Suprapubic skin (tissue), 4 donors: Measurements from ENCODE around the gene DERL3. TPM values are rescaled to one million over a fixed set of nuclear protein-coding genes. Genes with fewer than 3 reads are reported as not detected.

Experiments used
- DNase-seq, 2 donors: peaks; one replicate each; pipeline ENCODE4 v3.0.0-alpha.2; 2019; ENCODE audit warnings: low spot score in 2 of 2
- H3K27ac ChIP-seq: fragments of 200-600 bp; sonication (generic); one replicate; pipeline ENCODE4 v1.5.1; 2019
- H3K27me3 ChIP-seq: fragments of 200-600 bp; sonication (generic); one replicate; pipeline ENCODE4 v1.5.1; 2019
- H3K36me3 ChIP-seq: fragments of 200-600 bp; sonication (generic); one replicate; pipeline ENCODE4 v1.5.1; 2019
- H3K4me1 ChIP-seq: fragments of 200-600 bp; sonication (generic); one replicate; pipeline ENCODE4 v1.5.1; 2019
- H3K4me3 ChIP-seq: fragments of 200-600 bp; sonication (generic); one replicate; pipeline ENCODE4 v1.5.1; 2019; ENCODE audit warnings: mild to moderate bottlenecking
- H3K9me3 ChIP-seq: fragments of 200-600 bp; sonication (generic); one replicate; pipeline ENCODE4 v1.5.1; 2019
- EP300 ChIP-seq: sonication (generic); formaldehyde crosslinking; IDR thresholded peaks from one replicate; pipeline ENCODE4 v1.6.1; 2017; ENCODE audit warnings: antibody characterized with exemption
- POLR2A ChIP-seq, 2 donors: fragments of 450-650 bp; IDR thresholded peaks; one replicate each; pipeline ENCODE4 v1.6.1; 2017; ENCODE audit warnings: antibody characterized with exemption in 2 of 2, mild to moderate bottlenecking in 2 of 2, moderate library complexity in 2 of 2
- POLR2AphosphoS5 ChIP-seq, 3 donors: sonication (generic); formaldehyde crosslinking; IDR thresholded peaks; one replicate each; pipeline ENCODE4 v1.6.1; 2017; ENCODE audit warnings: antibody characterized with exemption in 3 of 3
- WGBS: methylation state at CpG from one replicate; pipeline ENCODE4 v1.1.5; 2018; 5-methylcytosine and 5-hydroxymethylcytosine counted together
- total RNA-seq, 4 donors: library from RNA; depleted of rRNA; stranded (reverse); fragments of >200 nt; gene quantifications; one replicate each; pipeline ENCODE4 v1.1.0, GENCODE V29; 2016
- TF ChIP-seq, protein P1 (sequence below), 2 donors: fragments of 200-600 bp in 1 of 2; fragments of 450-650 bp in 1 of 2; sonication (generic) in 1 of 2; IDR thresholded peaks; one replicate each; pipeline ENCODE4 v1.5.1; 2016 to 2019; ENCODE audit warnings: antibody characterized with exemption in 2 of 2, mild to moderate bottlenecking in 1 of 2, moderate library complexity in 1 of 2

The DERL3 gene
- total RNA-seq, 4 donors from 2014 or later, result 0.34 to 0.94 (median 0.56) TPM; not detected in 1

DNA sequence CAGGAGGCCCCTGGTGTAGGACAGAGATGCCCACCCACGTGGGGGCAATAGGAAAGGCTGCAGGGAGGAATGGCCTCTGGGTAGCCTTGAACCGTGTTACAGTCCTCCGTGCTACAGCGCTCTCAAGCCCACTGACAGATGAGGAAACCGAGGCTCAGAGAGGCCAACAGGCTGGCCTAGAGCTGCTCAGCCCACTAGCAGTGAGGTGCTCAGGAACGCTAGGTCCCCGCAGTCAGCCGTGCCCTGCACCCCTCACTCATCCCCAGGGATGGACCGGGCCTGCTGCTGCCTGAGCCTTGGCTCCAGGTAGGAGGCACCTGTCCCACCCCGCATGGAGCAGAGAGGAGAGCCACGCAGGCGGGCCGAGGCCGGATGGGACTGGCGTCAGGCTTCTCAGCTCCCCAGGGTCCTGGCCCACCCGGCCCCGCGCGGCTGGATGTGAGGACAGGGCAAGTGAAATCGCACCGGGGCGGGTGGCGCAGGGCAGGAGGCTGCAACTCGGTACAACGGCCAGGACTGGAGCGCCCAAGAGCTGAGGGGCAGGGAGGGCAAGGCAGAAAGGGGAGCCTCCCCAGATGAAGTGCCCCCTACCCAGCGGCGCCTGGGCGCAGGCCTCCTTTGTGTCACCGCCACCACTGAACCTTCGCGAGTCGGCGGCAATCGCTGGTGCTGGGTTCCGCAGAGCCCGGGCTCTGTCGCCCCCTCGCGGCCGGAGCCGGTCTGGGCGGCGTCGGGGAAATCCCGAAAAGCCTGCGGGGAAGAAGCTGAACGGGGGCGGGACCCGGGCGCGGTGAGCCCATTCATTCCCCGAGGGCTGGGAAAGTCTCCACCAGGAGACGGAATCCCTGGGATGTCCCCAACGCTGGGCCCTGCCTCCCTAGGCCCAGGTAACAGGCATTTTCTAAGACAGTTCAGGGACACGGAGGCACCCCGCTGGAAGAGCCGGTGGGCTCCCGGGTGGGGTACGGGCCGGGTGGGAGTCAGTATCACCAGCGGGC is 10.5 kb upstream of the DERL3 start:
- no peaks in the 10 kb centered on the region for H3K36me3 ChIP-seq
- no peaks in the 10 kb centered on the region for H3K9me3 ChIP-seq
- TF ChIP-seq, protein P1, sequence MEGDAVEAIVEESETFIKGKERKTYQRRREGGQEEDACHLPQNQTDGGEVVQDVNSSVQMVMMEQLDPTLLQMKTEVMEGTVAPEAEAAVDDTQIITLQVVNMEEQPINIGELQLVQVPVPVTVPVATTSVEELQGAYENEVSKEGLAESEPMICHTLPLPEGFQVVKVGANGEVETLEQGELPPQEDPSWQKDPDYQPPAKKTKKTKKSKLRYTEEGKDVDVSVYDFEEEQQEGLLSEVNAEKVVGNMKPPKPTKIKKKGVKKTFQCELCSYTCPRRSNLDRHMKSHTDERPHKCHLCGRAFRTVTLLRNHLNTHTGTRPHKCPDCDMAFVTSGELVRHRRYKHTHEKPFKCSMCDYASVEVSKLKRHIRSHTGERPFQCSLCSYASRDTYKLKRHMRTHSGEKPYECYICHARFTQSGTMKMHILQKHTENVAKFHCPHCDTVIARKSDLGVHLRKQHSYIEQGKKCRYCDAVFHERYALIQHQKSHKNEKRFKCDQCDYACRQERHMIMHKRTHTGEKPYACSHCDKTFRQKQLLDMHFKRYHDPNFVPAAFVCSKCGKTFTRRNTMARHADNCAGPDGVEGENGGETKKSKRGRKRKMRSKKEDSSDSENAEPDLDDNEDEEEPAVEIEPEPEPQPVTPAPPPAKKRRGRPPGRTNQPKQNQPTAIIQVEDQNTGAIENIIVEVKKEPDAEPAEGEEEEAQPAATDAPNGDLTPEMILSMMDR (IDR thresholded peaks at IDR 0.05), result peak; percentile 90 to 98
- TF ChIP-seq EP300, result no peak
- H3K4me3 ChIP-seq, result no peak overlapping the region
- peaks cover 25% of the 10 kb centered on the region for H3K4me1 ChIP-seq
- peak; percentile 87 to 90 for DNase-seq
- no peaks in the 10 kb centered on the region for H3K27me3 ChIP-seq
- 31% methylated on average over 27 of the region's 62 CpGs for WGBS
- H3K27ac ChIP-seq, result no peak overlapping the region

DNA sequence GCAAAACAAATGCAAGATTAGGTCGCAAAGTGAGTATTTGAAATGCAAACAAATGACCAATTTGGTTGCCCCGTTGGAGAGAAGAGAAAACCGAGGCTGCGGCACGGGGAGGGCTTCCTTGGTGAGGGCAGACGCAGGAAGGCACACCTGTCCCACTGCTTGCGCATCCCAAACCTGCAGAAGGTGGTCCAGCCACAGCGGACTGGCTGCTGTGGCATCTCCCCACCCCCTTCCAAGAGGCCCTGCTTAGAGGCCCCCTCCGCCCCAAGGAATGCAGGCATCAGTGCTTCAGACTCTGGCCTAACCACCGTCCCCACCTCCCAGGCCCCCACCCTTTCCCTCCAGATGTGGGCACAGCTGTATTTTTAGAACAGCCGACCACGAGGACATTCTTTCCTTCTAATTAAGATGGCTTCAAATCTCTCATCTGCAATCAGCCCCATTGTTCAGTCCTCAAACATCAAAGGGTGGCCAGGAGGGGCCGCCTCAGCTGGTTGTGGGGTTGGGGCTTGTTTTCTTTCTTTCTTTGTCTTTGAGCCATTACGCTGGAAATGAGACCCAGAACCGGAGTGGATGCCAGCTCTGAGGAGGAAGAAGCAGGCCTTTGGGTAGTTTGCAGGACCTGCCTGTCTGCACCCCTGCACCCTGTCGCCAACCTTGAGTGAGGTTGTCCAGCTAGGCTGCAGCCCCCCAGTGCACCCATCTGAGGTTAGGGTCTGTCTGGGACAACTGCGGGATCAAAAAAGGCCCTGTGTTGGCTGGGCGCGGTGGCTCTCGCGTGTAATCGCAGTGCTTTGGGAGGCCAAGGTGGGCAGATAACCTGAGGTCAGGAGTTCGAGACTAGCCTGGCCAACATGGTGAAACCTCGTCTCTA is 9.4 kb upstream of the DERL3 start:
- no peak for DNase-seq
- 73% methylated on average over 18 of the region's 24 CpGs for WGBS
- no peaks in the 10 kb centered on the region for H3K36me3 ChIP-seq
- no peak for TF ChIP-seq EP300
- TF ChIP-seq, protein P1 (IDR thresholded peaks at IDR 0.05), result no peak
- TF ChIP-seq POLR2AphosphoS5 (IDR thresholded peaks at IDR 0.05), result no peak
- no peak for TF ChIP-seq POLR2A (IDR thresholded peaks at IDR 0.05)
- H3K4me1 ChIP-seq, result peaks cover 25% of the 10 kb centered on the region
- no peaks in the 10 kb centered on the region for H3K27me3 ChIP-seq
- no peak overlapping the region for H3K4me3 ChIP-seq
- H3K27ac ChIP-seq, result no peak overlapping the region
- no peaks in the 10 kb centered on the region for H3K9me3 ChIP-seq

DNA sequence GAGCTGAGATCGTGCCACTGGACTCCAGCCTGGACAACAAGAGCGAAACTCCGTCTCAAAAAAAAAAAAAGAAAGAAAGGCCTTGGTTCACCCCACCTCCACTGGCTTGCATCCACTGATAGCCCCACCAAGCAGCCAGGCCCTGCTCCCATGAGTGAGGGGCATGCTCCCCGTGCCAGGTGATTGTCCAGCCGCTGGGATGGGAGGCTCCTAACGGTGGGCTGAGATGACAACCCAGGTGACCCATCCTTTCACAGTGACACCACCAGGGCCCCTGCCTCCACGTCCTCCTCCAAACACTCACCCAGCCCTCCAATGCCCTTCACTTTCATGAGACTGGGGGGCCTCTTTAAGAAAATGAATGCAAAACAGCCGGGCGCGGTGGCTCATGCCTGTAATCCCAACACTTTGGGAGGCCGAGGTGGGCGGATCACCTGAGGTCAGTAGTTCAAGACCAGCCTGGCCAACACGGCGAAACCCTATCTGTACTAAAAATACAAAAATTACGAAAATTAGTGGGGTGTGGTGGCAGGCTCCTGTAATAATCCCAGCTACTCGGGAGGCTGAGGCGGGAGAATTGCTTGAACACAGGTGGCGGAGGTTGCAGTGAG is 8.6 kb upstream of the DERL3 start:
- WGBS, result 85% methylated on average over 18 of the region's 18 CpGs
- Histone ChIP-seq H3K9me3 (no peaks in the 10 kb centered on the region), H3K4me1 (peaks cover 25% of the 10 kb centered on the region), H3K27ac (no peak overlapping the region), H3K36me3 (no peaks in the 10 kb centered on the region), H3K4me3 (no peak overlapping the region), H3K27me3 (no peaks in the 10 kb centered on the region)
- TF ChIP-seq, protein P1 (IDR thresholded peaks at IDR 0.05), result no peak
- TF ChIP-seq POLR2A (IDR thresholded peaks at IDR 0.05) (no peak), EP300 (no peak), POLR2AphosphoS5 (IDR thresholded peaks at IDR 0.05) (no peak)
- DNase-seq, result no peak

DNA sequence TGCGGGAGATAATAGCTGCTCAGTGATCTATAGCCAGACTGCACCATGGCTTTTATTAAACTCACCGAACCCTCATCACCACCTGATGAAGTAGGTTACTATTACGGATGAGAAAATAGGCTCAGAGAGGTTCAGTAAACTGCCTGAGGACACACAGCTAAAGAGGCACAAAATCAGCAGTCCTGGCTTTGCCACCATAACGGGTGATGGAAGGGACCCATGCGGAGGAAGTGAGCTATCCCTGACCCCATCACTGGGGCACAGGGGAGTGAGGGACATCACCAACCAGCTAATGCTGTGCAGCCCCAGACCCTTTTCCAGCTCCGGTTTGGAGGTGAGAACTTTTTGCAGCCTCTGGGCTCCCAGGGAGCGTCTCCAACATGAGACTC is 7.3 kb upstream of the DERL3 start:
- no peaks in the 10 kb centered on the region for H3K36me3 ChIP-seq
- no peaks in the 10 kb centered on the region for H3K27me3 ChIP-seq
- no peak for DNase-seq
- H3K4me1 ChIP-seq, result peaks cover 25% of the 10 kb centered on the region
- WGBS, result 61% methylated on average over 6 of the region's 7 CpGs
- no peaks in the 10 kb centered on the region for H3K9me3 ChIP-seq
- no peak overlapping the region for H3K27ac ChIP-seq
- no peak for TF ChIP-seq POLR2AphosphoS5 (IDR thresholded peaks at IDR 0.05)
- TF ChIP-seq POLR2A (IDR thresholded peaks at IDR 0.05), result no peak
- TF ChIP-seq, protein P1 (IDR thresholded peaks at IDR 0.05), result no peak
- no peak for TF ChIP-seq EP300
- H3K4me3 ChIP-seq, result no peak overlapping the region
